ENCODE measurements around the gene PLA2G6.

GRCh38 chr22:38219632-38220031 is 38.0 kb upstream of the PLA2G6 start:
- TF ChIP-seq POLR2A (IDR thresholded peaks at IDR 0.05; ENCODE audit: low read depth, low read length) (no peak), SMC3 (IDR thresholded peaks at IDR 0.05; ENCODE audit: low read depth, low read length) (no peak), CTCF (conservative IDR thresholded peaks at IDR 0.05; ENCODE audit: low read depth, low read length) (no peak), RCOR1 (IDR thresholded peaks at IDR 0.05; ENCODE audit: insufficient replicate concordance, low read length) (no peak)
- TF ChIP-seq, protein P1, sequence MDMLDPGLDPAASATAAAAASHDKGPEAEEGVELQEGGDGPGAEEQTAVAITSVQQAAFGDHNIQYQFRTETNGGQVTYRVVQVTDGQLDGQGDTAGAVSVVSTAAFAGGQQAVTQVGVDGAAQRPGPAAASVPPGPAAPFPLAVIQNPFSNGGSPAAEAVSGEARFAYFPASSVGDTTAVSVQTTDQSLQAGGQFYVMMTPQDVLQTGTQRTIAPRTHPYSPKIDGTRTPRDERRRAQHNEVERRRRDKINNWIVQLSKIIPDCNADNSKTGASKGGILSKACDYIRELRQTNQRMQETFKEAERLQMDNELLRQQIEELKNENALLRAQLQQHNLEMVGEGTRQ (IDR thresholded peaks at IDR 0.05; ENCODE audit: low read depth, low read length): no peak

Measured in IMR-90 (cell line).